HEK293 (cell line): ENCODE data around the gene TAS1R3.
A peak's percentile ranks its signal among the peaks of the same experiment; 100 is the strongest.

Source experiments
- BCL11A ChIP-seq: fragments of 450-650 bp; formaldehyde crosslinking; IDR thresholded peaks from 2 replicates; pipeline ENCODE4 v1.5.1; 2016; ENCODE audit warnings: low read depth, missing biosample characterization, missing genetic modification characterization
- BCL11B ChIP-seq: fragments of 450-650 bp; formaldehyde crosslinking; IDR thresholded peaks from 2 replicates; pipeline ENCODE4 v1.5.1; 2016; ENCODE audit warnings: low read depth, missing biosample characterization, missing genetic modification characterization
- EGR2 ChIP-seq: fragments of 450-650 bp; formaldehyde crosslinking; IDR thresholded peaks from 2 replicates; pipeline ENCODE4 v1.5.1; 2016; ENCODE audit warnings: low read depth, missing biosample characterization, missing genetic modification characterization
- GLIS2 ChIP-seq: fragments of 450-650 bp; formaldehyde crosslinking; IDR thresholded peaks from 2 replicates; pipeline ENCODE4 v1.5.1; 2016; ENCODE audit warnings: missing biosample characterization, missing genetic modification characterization
- SETDB1 ChIP-seq: IDR thresholded peaks from one replicate; pipeline ENCODE4 v1.6.1; 2017; ENCODE audit warnings: mild to moderate bottlenecking, low read length, moderate library complexity, mixed read lengths; ENCODE audit not compliant: insufficient read length
- SP2 ChIP-seq: fragments of 450-650 bp; formaldehyde crosslinking; IDR thresholded peaks from 2 replicates; pipeline ENCODE4 v1.5.1; 2016; ENCODE audit warnings: missing biosample characterization, missing genetic modification characterization
- WT1 ChIP-seq: fragments of 450-650 bp; formaldehyde crosslinking; IDR thresholded peaks from 2 replicates; pipeline ENCODE4 v1.5.1; 2016; ENCODE audit warnings: missing biosample characterization, missing genetic modification characterization
- ZBTB21 ChIP-seq: fragments of 450-650 bp; formaldehyde crosslinking; IDR thresholded peaks from 2 replicates; pipeline ENCODE4 v1.5.1; 2017; ENCODE audit warnings: missing biosample characterization, missing genetic modification characterization
- ZBTB7A ChIP-seq: fragments of 450-650 bp; formaldehyde crosslinking; IDR thresholded peaks from 2 replicates; pipeline ENCODE4 v1.5.1; 2016; ENCODE audit warnings: low read depth, missing biosample characterization, missing genetic modification characterization
- ZEB2 ChIP-seq: fragments of 450-650 bp; formaldehyde crosslinking; IDR thresholded peaks from 2 replicates; pipeline ENCODE4 v1.5.1; 2016; ENCODE audit warnings: missing biosample characterization, missing genetic modification characterization
- ZFHX2 ChIP-seq: fragments of 450-650 bp; formaldehyde crosslinking; conservative IDR thresholded peaks from 2 replicates; pipeline ENCODE4 v1.5.1; 2016; ENCODE audit warnings: missing biosample characterization, missing genetic modification characterization
- ZNF302 ChIP-seq: fragments of 450-650 bp; formaldehyde crosslinking; IDR thresholded peaks from 2 replicates; pipeline ENCODE4 v1.5.1; 2016; ENCODE audit warnings: missing biosample characterization, missing genetic modification characterization, low read depth
- ZNF394 ChIP-seq: fragments of 450-650 bp; formaldehyde crosslinking; IDR thresholded peaks from 2 replicates; pipeline ENCODE4 v1.5.1; 2016; ENCODE audit warnings: missing biosample characterization, missing genetic modification characterization, mild to moderate bottlenecking, moderate library complexity, borderline replicate concordance
- ZNF423 ChIP-seq: fragments of 450-650 bp; formaldehyde crosslinking; IDR thresholded peaks from 2 replicates; pipeline ENCODE4 v1.5.1; 2016; ENCODE audit warnings: missing biosample characterization, missing genetic modification characterization
- ZNF529 ChIP-seq: fragments of 450-650 bp; formaldehyde crosslinking; IDR thresholded peaks from 2 replicates; pipeline ENCODE4 v1.5.1; 2017; ENCODE audit warnings: missing genetic modification characterization, missing biosample characterization; ENCODE audit not compliant: insufficient replicate concordance
- ZNF561 ChIP-seq: fragments of 450-650 bp; IDR thresholded peaks from 2 replicates; pipeline ENCODE4 v1.5.1; 2018; ENCODE audit warnings: missing biosample characterization, missing genetic modification characterization, borderline replicate concordance
- ZNF701 ChIP-seq: fragments of 450-650 bp; formaldehyde crosslinking; IDR thresholded peaks from 2 replicates; pipeline ENCODE4 v1.5.1; 2016; ENCODE audit warnings: missing biosample characterization, missing genetic modification characterization
- ZNF843 ChIP-seq: fragments of 450-650 bp; formaldehyde crosslinking; IDR thresholded peaks from 2 replicates; pipeline ENCODE4 v1.5.1; 2016; ENCODE audit warnings: missing biosample characterization, missing genetic modification characterization
- ZSCAN23 ChIP-seq: fragments of 450-650 bp; formaldehyde crosslinking; IDR thresholded peaks from 2 replicates; pipeline ENCODE4 v1.5.1; 2016; ENCODE audit warnings: missing biosample characterization, missing genetic modification characterization
- TF ChIP-seq, protein P1 (sequence below): fragments of 450-650 bp; formaldehyde crosslinking; IDR thresholded peaks from 2 replicates; pipeline ENCODE4 v1.5.1; 2016; ENCODE audit warnings: missing biosample characterization, missing genetic modification characterization
- TF ChIP-seq, protein P2 (sequence below): fragments of 450-650 bp; formaldehyde crosslinking; IDR thresholded peaks from 2 replicates; pipeline ENCODE4 v1.5.1; 2016; ENCODE audit warnings: missing biosample characterization, missing genetic modification characterization
- TF ChIP-seq, protein P3 (sequence below): fragments of 450-650 bp; formaldehyde crosslinking; IDR thresholded peaks from 2 replicates; pipeline ENCODE4 v1.5.1; 2016; ENCODE audit warnings: missing biosample characterization, missing genetic modification characterization
- TF ChIP-seq, protein P4 (sequence below): fragments of 450-650 bp; formaldehyde crosslinking; optimal IDR thresholded peaks from 2 replicates; pipeline ENCODE3; 2016; ENCODE audit warnings: missing biosample characterization, mild to moderate bottlenecking, missing genetic modification characterization
- TF ChIP-seq, protein P5 (sequence below): fragments of 450-650 bp; formaldehyde crosslinking; conservative IDR thresholded peaks from 2 replicates; pipeline ENCODE4 v1.5.1; 2016; ENCODE audit warnings: low read depth, missing biosample characterization, missing genetic modification characterization

The TAS1R3 gene

DNA sequence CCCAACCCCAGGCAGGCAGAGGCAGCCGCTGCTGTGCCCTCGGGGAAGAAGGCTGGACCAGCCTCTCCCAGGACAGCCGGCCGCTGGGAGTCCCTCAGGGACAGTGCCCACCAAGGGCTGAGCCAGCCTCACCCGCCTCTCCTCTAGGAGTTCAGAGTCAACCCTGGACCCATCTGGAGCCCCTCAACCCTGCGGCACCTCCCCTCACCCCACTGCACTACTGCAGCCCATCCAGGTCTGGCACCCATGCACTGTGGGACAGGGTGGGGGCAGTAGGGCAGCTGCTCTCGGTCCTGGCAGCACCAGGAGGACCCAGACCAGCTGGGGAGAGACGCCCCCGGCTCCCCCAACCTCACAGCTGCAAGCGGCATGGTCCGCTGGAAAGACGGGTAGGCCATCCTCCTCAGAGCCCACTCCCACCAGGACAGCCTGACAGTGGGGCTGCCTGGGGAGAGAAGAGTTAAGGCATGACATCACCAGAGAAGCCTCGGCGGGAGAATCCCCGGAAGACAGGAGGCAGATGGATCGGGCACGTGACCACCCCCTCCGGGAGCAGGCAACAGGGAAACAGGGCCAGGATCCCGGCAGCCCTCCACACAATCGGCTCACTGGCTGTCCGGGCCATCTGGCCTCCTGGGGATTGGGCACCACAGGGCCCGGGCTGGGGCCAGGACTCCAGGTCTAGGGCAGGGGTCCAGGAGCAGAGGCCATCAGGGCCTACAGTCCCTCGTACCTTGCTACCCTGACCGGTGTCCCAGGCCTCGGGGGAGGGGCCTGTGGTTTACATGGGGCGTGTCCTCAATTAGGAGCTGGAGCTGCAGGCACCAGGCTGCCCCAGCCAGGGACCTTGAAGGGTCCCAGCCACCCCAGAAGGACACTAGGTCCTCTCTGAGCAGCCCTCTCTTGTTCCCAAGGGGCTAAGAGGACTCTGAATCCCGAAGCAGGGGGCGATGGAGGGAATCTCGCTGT lies 26.5 kb upstream of the TAS1R3 start (continued):
- TF ChIP-seq, protein P1, sequence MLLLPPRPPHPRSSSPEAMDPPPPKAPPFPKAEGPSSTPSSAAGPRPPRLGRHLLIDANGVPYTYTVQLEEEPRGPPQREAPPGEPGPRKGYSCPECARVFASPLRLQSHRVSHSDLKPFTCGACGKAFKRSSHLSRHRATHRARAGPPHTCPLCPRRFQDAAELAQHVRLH (tag by site-specific recombination): peak; percentile 93
- TF ChIP-seq ZNF394 (tag by site-specific recombination): peak; percentile 88
- TF ChIP-seq, protein P2, sequence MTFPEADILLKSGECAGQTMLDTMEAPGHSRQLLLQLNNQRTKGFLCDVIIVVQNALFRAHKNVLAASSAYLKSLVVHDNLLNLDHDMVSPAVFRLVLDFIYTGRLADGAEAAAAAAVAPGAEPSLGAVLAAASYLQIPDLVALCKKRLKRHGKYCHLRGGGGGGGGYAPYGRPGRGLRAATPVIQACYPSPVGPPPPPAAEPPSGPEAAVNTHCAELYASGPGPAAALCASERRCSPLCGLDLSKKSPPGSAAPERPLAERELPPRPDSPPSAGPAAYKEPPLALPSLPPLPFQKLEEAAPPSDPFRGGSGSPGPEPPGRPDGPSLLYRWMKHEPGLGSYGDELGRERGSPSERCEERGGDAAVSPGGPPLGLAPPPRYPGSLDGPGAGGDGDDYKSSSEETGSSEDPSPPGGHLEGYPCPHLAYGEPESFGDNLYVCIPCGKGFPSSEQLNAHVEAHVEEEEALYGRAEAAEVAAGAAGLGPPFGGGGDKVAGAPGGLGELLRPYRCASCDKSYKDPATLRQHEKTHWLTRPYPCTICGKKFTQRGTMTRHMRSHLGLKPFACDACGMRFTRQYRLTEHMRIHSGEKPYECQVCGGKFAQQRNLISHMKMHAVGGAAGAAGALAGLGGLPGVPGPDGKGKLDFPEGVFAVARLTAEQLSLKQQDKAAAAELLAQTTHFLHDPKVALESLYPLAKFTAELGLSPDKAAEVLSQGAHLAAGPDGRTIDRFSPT (tag by site-specific recombination): peak; percentile 78
- peak; percentile 58 for TF ChIP-seq ZFHX2 (tag by site-specific recombination)
- TF ChIP-seq ZNF701 (tag by site-specific recombination): no peak
- peak; percentile 30; the same call in 1 of the 2 replicates for TF ChIP-seq WT1 (tag by site-specific recombination)
- 0 out of 2 replicates have a peak, but pooled peaks have one; percentile 22 for TF ChIP-seq ZSCAN23 (tag by site-specific recombination)
- peak; percentile 72 for TF ChIP-seq SP2 (tag by site-specific recombination)
- TF ChIP-seq ZNF302: no peak
- TF ChIP-seq ZBTB7A (tag by site-specific recombination): peak; percentile 36; the same call in 1 of the 2 replicates
- peak; percentile 45; the same call in 1 of the 2 replicates for TF ChIP-seq ZNF843 (tag by site-specific recombination)
- TF ChIP-seq SETDB1: peak; percentile 16
- TF ChIP-seq ZNF561 (tag by site-specific recombination): peak; percentile 68; the same call in 1 of the 2 replicates
- TF ChIP-seq BCL11A (tag by site-specific recombination): peak; percentile 49; the same call in 1 of the 2 replicates
- peak; percentile 73 for TF ChIP-seq BCL11B (tag by site-specific recombination)
- TF ChIP-seq ZNF423 (tag by site-specific recombination): peak; percentile 85; the same call in 1 of the 2 replicates
- peak; percentile 93 for TF ChIP-seq ZEB2 (tag by site-specific recombination)
- TF ChIP-seq, protein P3, sequence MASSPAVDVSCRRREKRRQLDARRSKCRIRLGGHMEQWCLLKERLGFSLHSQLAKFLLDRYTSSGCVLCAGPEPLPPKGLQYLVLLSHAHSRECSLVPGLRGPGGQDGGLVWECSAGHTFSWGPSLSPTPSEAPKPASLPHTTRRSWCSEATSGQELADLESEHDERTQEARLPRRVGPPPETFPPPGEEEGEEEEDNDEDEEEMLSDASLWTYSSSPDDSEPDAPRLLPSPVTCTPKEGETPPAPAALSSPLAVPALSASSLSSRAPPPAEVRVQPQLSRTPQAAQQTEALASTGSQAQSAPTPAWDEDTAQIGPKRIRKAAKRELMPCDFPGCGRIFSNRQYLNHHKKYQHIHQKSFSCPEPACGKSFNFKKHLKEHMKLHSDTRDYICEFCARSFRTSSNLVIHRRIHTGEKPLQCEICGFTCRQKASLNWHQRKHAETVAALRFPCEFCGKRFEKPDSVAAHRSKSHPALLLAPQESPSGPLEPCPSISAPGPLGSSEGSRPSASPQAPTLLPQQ: peak; percentile 78
- peak; percentile 93 for TF ChIP-seq GLIS2
- TF ChIP-seq, protein P4, sequence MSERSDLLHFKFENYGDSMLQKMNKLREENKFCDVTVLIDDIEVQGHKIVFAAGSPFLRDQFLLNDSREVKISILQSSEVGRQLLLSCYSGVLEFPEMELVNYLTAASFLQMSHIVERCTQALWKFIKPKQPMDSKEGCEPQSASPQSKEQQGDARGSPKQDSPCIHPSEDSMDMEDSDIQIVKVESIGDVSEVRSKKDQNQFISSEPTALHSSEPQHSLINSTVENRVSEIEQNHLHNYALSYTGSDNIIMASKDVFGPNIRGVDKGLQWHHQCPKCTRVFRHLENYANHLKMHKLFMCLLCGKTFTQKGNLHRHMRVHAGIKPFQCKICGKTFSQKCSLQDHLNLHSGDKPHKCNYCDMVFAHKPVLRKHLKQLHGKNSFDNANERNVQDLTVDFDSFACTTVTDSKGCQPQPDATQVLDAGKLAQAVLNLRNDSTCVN (tag by site-specific recombination): peak; percentile 32
- TF ChIP-seq ZBTB21: peak; percentile 83
- TF ChIP-seq ZNF529 (tag by site-specific recombination): no peak
- TF ChIP-seq, protein P5, sequence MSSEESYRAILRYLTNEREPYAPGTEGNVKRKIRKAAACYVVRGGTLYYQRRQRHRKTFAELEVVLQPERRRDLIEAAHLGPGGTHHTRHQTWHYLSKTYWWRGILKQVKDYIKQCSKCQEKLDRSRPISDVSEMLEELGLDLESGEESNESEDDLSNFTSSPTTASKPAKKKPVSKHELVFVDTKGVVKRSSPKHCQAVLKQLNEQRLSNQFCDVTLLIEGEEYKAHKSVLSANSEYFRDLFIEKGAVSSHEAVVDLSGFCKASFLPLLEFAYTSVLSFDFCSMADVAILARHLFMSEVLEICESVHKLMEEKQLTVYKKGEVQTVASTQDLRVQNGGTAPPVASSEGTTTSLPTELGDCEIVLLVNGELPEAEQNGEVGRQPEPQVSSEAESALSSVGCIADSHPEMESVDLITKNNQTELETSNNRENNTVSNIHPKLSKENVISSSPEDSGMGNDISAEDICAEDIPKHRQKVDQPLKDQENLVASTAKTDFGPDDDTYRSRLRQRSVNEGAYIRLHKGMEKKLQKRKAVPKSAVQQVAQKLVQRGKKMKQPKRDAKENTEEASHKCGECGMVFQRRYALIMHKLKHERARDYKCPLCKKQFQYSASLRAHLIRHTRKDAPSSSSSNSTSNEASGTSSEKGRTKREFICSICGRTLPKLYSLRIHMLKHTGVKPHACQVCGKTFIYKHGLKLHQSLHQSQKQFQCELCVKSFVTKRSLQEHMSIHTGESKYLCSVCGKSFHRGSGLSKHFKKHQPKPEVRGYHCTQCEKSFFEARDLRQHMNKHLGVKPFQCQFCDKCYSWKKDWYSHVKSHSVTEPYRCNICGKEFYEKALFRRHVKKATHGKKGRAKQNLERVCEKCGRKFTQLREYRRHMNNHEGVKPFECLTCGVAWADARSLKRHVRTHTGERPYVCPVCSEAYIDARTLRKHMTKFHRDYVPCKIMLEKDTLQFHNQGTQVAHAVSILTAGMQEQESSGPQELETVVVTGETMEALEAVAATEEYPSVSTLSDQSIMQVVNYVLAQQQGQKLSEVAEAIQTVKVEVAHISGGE: no peak
- peak; percentile 41 for TF ChIP-seq EGR2
- TF ChIP-seq, all 188 proteins: peak for 63
